HG03378 (cell line): ENCODE measurements around the gene TMEM204.
"Not testable (repeated sequence)": the region's sequence is repeated elsewhere in the genome, so short reads cannot be mapped to it uniquely, and the experiment has no call there.

Source experiments
- ATAC-seq: cut with Tn5 transposase; IDR thresholded peaks from one replicate; pipeline ENCODE4 v1.9.1; 2021; ENCODE audit warnings: mild to moderate bottlenecking, moderate library complexity; ENCODE audit not compliant: unreplicated experiment

Gene TMEM204

GRCh38 chr16:1590366-1590765 lies 56.9 kb downstream of the TMEM204 start:
- ATAC-seq = no peak

- ATAC-seq = no peak
Observed at GRCh38 chr16:1590930-1591705, 57.7 kb downstream of the TMEM204 start.

GRCh38 chr16:1592446-1592845 lies 59.0 kb downstream of the TMEM204 start:
- ATAC-seq = no peak

- ATAC-seq = not testable (repeated sequence)
Observed at GRCh38 chr16:1595511-1595910, 62.0 kb downstream of the TMEM204 start.

- no peak for ATAC-seq
Observed at GRCh38 chr16:1596516-1596915, 63.0 kb downstream of the TMEM204 start.

GRCh38 chr16:1597154-1597553 lies 63.7 kb downstream of the TMEM204 start:
- no peak for ATAC-seq

- no peak for ATAC-seq
Observed at GRCh38 chr16:1601031-1601430, 67.6 kb downstream of the TMEM204 start.

- ATAC-seq = no peak
Observed at GRCh38 chr16:1601489-1601888, 68.0 kb downstream of the TMEM204 start.

- no peak for ATAC-seq
Observed at GRCh38 chr16:1602285-1602684, 68.8 kb downstream of the TMEM204 start.
